Globus pallidus (tissue), 1 donor: ENCODE results near the gene LPAR6.
"Not testable (repeated sequence)": the region's sequence is repeated elsewhere in the genome, so short reads cannot be mapped to it uniquely, and the experiment has no call there.

Source experiments
- DNase-seq: peaks from one replicate; pipeline ENCODE4 v3.0.0-alpha.2; 2015; ENCODE audit warnings: low spot score

Gene LPAR6

DNA sequence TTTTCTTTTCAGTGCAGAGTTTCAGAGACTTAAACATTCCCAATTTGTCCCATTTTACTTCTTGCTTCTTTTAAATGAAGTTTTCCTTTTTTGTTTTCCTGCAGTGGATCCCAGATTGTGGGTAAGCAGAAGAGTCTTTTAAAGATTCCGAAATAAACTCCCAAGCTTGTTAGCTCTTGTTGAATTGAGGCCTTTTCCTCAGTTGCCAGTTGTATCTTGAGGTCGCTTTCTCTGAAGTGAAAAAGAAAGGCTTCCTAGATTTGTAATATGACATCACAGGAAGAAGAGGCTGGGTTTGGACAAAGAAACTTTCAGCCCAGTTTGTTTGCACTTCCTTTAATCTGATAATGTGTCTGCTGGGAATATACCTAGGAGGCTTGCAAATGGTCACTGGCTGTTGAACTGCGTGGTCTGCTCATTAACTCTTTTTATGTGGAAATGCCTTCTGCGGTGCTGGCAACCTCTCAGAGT lies at the start of gene LPAR6:
Gene LPAR6 (minus strand): TSS at position 233 of the 471 bp plus-strand sequence. CDS start 690 bp downstream, outside the sequence.
- peak; percentile 62 for DNase-seq

DNA sequence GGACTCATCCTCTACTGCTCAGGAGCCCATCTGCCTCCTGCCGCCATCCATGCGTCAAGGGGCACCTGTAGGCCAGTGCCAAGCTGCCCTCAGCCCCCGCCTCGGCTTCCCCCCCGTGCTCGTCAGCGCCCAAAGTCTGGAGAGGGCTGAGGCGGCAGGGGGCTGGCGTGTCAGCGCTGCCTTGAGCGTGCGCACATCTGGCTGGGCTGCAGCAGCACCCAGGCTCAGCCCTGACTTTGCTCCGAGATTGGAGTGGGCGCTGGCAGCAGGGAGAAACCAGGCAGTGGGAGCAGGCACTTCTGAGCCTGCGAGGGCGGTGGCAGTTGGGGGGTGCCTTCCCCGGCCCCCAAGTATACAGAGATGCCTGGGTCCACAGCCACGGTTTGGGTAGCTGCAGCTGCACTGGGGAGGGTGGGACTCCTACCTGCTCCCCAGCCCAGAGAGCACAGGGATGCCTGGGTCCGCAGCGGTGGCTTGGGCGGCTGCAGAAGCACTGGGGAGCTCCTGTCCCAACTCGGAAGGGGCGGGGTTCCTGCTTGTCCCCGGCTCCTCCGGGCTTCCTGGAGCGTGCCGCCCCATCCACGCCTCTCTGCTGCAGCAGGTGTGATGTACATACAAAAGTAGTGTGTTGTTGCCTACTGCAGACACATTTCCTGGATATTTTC lies 44.8 kb upstream of the LPAR6 start:
- no peak for DNase-seq

DNA sequence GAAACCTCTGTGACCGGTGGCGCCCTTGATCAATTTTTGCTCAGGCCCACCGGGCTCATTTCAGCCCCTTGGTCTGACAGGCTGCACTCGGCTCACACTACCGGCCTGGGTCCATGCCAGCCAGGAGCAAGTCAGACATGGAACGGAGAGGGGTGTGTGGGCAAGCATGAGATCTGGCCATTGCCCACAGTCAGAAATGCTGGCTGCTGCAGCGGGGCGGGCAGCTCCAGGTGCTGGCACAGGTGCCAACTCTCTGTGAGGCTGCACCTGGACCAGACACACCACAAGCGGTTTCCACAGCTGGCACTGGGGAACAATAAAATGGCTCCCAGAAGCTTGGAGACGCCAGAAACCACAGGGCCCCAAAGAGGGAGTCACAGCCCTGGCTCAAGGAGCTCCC lies 43.6 kb upstream of the LPAR6 start:
- no peak for DNase-seq

DNA sequence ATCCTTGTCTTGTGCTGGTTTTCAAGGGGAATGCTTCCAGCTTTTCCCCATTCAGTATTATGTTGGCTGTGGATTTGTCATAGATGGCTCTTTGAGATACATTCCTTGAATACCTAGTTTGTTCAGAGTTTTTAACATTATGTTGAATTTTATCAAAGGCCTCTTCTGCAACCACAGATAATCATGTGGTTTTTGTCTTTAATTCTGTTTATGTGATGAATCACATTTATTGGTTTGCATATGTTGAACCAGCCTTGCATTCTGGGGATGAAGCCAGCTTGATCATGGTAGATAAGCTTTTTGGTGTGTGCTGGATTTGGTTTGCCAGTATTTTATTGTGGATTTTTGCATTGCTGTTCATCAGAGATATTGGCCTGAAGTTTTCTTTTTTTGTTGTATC lies 38.3 kb upstream of the LPAR6 start:
- not testable (repeated sequence) for DNase-seq

- DNase-seq, result no peak
Observed at GRCh38 chr13:48449656-48450055, 36.7 kb upstream of the LPAR6 start.

- DNase-seq, result no peak
Observed at GRCh38 chr13:48448959-48449614, 36.2 kb upstream of the LPAR6 start.

DNA sequence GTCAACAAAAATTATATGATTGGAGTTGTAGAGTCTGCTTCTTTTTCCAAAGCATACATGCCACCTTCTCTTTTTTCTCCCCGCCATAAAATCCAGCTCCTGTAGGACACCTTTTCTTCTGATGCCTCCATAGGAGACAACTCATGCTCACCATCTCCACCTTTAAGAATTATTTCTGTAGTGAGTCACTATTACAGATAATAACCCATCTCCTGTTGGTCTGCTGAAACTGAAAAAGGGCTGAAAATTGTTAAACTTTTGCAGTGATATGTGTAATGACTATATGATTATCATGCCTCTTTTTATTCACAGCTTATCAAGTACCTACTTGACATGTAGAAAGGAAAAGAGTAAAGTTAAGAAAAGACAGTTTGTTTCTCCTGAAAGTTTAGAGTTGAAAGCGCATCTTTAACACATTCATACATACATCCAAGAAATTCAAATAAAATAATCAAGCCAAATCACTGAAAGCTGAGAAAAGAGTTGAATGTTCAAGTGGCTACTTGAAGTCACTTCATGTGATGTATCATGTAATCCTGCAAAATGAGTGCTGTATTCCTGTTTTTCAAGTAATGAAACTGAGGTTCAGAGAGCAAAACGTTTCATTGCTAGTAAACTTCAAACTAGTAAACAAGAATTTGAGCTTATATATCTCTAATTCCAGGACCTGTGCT lies 35.5 kb upstream of the LPAR6 start:
- no peak for DNase-seq

DNA sequence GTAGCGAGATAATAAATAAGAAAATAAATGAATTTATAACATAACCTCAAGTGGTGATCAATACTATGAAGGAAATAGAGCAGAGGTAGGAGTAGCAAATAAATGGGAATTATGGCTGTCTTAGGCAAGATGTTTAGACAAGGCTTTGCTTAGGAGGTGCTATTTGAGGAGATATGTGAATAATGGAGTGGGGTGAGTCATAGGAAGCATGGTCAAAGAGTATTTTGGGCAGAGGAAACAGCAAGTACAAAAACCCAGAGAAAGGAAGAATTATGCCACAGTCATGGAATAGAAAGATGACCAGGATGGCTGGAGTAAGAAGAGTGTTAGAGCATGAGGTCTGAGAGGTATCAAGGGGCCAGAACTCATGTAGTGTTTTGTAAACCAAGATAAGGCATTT lies 33.6 kb upstream of the LPAR6 start:
- DNase-seq, result no peak

- DNase-seq, result no peak
Observed at GRCh38 chr13:48443442-48444208, 30.7 kb upstream of the LPAR6 start.

- peak; percentile 36 for DNase-seq
Observed at GRCh38 chr13:48437371-48437770, 24.5 kb upstream of the LPAR6 start.

GRCh38 chr13:48436661-48437288 lies 23.9 kb upstream of the LPAR6 start:
- DNase-seq, result no peak

- DNase-seq, result no peak
Observed at GRCh38 chr13:48434200-48434599, 21.3 kb upstream of the LPAR6 start.

- DNase-seq, result no peak
Observed at GRCh38 chr13:48431987-48432615, 19.2 kb upstream of the LPAR6 start.

GRCh38 chr13:48431431-48431830 lies 18.5 kb upstream of the LPAR6 start:
- no peak for DNase-seq

DNA sequence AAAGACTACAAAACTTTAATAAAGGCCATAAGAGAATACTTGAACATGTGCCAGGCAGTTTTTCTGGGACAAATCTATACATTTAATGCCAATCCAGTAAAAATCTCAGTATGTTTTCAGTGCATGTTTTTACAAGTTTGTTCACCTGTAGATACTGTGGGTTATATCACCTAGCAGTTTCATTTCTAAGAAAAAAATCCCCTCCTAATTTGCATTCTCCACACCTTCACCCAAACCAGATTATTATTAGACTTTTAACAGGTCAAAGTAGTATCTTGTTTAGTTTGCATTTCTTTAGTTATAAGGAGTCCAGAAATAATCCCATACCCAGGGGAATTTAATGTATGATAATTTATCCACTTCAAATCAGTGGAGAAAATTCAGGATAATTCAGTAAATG lies 17.0 kb upstream of the LPAR6 start:
- no peak for DNase-seq

DNA sequence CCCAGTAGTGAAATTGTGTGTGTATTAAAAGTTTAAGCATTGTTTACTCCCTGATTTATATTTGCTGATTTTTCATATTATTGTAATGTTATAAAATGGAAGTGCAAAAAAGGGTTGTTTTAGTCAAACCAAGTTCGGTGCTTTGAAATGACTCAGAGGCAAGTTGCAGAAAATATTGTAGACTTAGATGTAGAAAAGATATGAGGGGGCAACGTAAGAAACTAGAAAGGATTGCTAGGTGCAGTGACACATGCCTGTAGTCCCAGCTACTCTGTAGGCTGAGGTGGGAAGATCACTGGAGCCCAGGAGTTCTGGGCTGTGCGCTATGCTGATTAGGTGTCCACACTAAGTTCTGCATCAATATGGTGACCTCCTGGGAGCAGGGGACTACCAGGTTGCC lies 16.1 kb upstream of the LPAR6 start:
- DNase-seq, result no peak

GRCh38 chr13:48426755-48427298 lies 13.9 kb upstream of the LPAR6 start:
- DNase-seq, result not testable (repeated sequence)

DNA sequence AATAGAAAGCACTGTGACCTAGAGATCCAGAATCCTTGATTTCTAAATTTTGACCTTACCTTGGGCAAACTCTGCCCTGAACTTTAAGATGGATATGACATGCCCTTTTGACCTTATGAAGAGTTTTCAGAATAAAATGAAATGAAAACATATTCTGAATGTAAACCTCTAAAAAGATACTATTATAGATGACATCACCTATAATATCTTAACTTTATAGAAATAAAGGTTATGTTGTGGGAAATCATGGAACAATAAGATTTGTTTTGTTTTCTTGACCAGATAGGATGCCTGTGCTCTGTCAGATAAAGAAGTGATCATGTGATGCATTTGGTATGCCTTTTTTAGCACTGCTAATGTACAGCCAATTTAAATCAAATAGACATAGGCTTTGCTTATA lies 13.1 kb upstream of the LPAR6 start:
- DNase-seq, result no peak

DNA sequence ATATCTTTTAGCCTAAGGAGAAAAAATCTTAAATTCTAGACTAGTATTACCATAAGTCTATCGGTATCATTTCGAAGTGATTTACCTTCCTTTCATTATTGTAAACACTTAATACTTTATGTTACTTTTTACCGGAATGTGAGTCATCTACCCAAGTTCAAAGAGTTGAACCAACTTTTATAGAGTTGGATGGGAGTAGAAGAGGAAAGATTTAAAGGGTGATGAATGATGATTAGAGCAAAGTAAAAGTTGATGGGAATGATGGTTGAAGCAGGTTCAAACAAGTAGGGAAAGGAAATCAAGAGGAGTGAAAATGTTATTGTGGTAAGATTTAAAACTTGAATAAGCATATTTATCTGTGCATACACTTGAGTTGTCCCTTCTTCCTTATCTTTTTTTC lies 11.3 kb upstream of the LPAR6 start:
- no peak for DNase-seq

GRCh38 chr13:48422003-48422402 lies 9.1 kb upstream of the LPAR6 start:
- DNase-seq, result not testable (repeated sequence)

GRCh38 chr13:48415516-48415915 lies 2.6 kb upstream of the LPAR6 start:
- no peak for DNase-seq
